HepG2 (cell line): ENCODE measurements around the gene KIF6. TPM values are rescaled to one million over a fixed set of nuclear protein-coding genes. Genes with fewer than 3 reads are reported as not detected.
A peak's percentile ranks its signal among the peaks of the same experiment; 100 is the strongest.

Source experiments
- ATAC-seq: fragments of 200-7000 bp; cut with Tn5 transposase; 3 replicates; pipeline ENCODE4 v1.9.1; 2020; ENCODE audit warnings: mild to moderate bottlenecking, moderate library complexity
- BruUV-seq: library from RNA; stranded (reverse); fragments of 400-500 nt; replicated peaks from 2 replicates; lab custom pipeline; 2021; lab: Mats Ljungman, UMichigan
- CTCF ChIA-PET: fragments of 300-600 bp; formaldehyde crosslinking; extraction: SDS; loops from one replicate; lab custom pipeline; 2021; ENCODE audit warnings: low total read pairs, inconsistent platforms, low intra/inter-chr PET ratio; lab: Yijun Ruan, JAX
- POLR2A ChIA-PET: fragments of 350-600 bp; sonication (Branson Sonifier 250); formaldehyde crosslinking; loops from one replicate; lab custom pipeline; 2020; ENCODE audit warnings: antibody characterized with exemption, inconsistent platforms; lab: Yijun Ruan, JAX
- DNase-seq: peaks from one replicate; pipeline ENCODE4 v3.0.0-alpha.2; 2015; ENCODE audit warnings: low spot score
- FAIRE-seq: peaks from 3 replicates; lab custom pipeline; 2011; peaks lifted over from hg19 to GRCh38; lab: Jason Lieb, UNC
- H2AFZ ChIP-seq: one replicate; pipeline ENCODE4 v1.6.1; 2011; ENCODE audit warnings: low read length, inconsistent platforms
- H3K27ac ChIP-seq: fragments of 300-600 bp; 3 replicates; pipeline ENCODE4 v1.8.0; 2011; ENCODE audit warnings: mixed run types, mild to moderate bottlenecking, mixed read lengths, low read length, inconsistent platforms; ENCODE audit not compliant: insufficient read depth; ENCODE audit errors: extremely low read length
- H3K27me3 ChIP-seq, 2 experiments: fragments of 200-600 bp in 1 of 2; 2 replicates in 1 of 2; 3 replicates in 1 of 2; pipeline versions ENCODE4 v1.6.0 to v1.8.0; 2011; ENCODE audit warnings: low read length in 2 of 2, mild to moderate bottlenecking in 2 of 2, moderate library complexity in 2 of 2, inconsistent platforms in 1 of 2; ENCODE audit not compliant: insufficient read depth in 2 of 2, control insufficient read depth in 1 of 2
- H3K36me3 ChIP-seq, 2 experiments: fragments of 200-600 bp in 1 of 2; replicated peaks in 1 of 2; 2 replicates in 1 of 2; 3 replicates in 1 of 2; pipeline versions ENCODE4 v1.5.1 to v1.8.0; 2011; ENCODE audit warnings: low read length in 2 of 2, inconsistent platforms in 1 of 2; ENCODE audit not compliant: insufficient read depth in 2 of 2, control insufficient read depth in 1 of 2
- H3K4me1 ChIP-seq: 2 replicates; pipeline ENCODE4 v1.5.1; 2012; ENCODE audit warnings: low read length, inconsistent platforms; ENCODE audit not compliant: insufficient read depth
- H3K4me2 ChIP-seq: 2 replicates; pipeline ENCODE4 v1.6.0; 2011; ENCODE audit warnings: low read depth, low read length, inconsistent platforms
- H3K4me3 ChIP-seq, 3 experiments: fragments of 200-600 bp in 1 of 3; sonication (generic), shearing (Covaris generic) in 1 of 3; replicated peaks in 1 of 3; 2 replicates each; pipeline ENCODE4 v1.5.1; 2011 to 2016; ENCODE audit warnings: low read length in 3 of 3, inconsistent platforms in 2 of 3, low read depth in 2 of 3, mild to moderate bottlenecking in 2 of 3, control low read depth in 1 of 3, mixed read lengths in 1 of 3; ENCODE audit not compliant: insufficient read depth in 1 of 3
- H3K79me2 ChIP-seq: one replicate; pipeline ENCODE4 v1.6.1; 2011; ENCODE audit warnings: low read length, inconsistent platforms; ENCODE audit not compliant: insufficient read depth
- H3K9ac ChIP-seq: 2 replicates; pipeline ENCODE4 v1.6.0; 2011; ENCODE audit warnings: mild to moderate bottlenecking, low read depth, low read length, inconsistent platforms; ENCODE audit not compliant: insufficient read depth
- H3K9me3 ChIP-seq: 2 replicates; pipeline ENCODE4 v1.5.1; 2012; ENCODE audit warnings: mild to moderate bottlenecking, low read length
- H4K20me1 ChIP-seq: 2 replicates; pipeline ENCODE4 v1.6.0; 2011; ENCODE audit warnings: inconsistent platforms, mild to moderate bottlenecking, low read length, moderate library complexity; ENCODE audit not compliant: insufficient read depth
- CREB1 ChIP-seq, 2 experiments: fragments of 450-650 bp in 1 of 2; IDR thresholded peaks; 2 replicates each; pipeline ENCODE4 v1.6.1; 2016 to 2017; ENCODE audit warnings: control low read depth in 1 of 2, mild to moderate bottlenecking in 1 of 2, missing compliant biosample characterization in 1 of 2, missing genetic modification characterization in 1 of 2
- GTF2F1 ChIP-seq: fragments of 150-350 bp; IDR thresholded peaks from 2 replicates; pipeline ENCODE4 v1.6.1; 2014; ENCODE audit warnings: low read length
- ZNF234 ChIP-seq: sonication (generic); formaldehyde crosslinking; conservative IDR thresholded peaks from 2 replicates; pipeline ENCODE4 v1.5.1; 2020; ENCODE audit warnings: mild to moderate bottlenecking, missing genetic modification reagents
- ZNF530 ChIP-seq: sonication (generic); formaldehyde crosslinking; IDR thresholded peaks from 2 replicates; pipeline ENCODE4 v1.5.0; 2020; ENCODE audit warnings: low read depth, mild to moderate bottlenecking, missing genetic modification reagents
- WGBS: methylation state at CpG from one replicate; pipeline ENCODE4 v1.1.6; 2017; ENCODE audit warnings: low lambda C conversion rate; 5-methylcytosine and 5-hydroxymethylcytosine counted together
- in situ Hi-C: cut with HindIII; loops from 2 replicates; pipeline ENCODE4 v1.10.0; 2017; ENCODE audit warnings: low pct_unique_long_range_greater_than_20kb; ENCODE audit not compliant: extremely low pct_ligation_motif_present
- intact Hi-C: fragments of 100-400 bp; cut with micrococcal nuclease; formaldehyde crosslinking; loops from one replicate; pipeline ENCODE4 v1.10.0; 2022; ENCODE audit not compliant: unreplicated experiment
- polyA plus RNA-seq, 8 experiments: library from polyadenylated mRNA; depleted of rRNA in 3 of 8; stranded (reverse) in 7 of 8; unstranded in 1 of 8; fragments of >200 nt; fragmentation: Illumina TruSeq in 4 of 8; extraction: Trizol in 4 of 8; gene quantifications; 2 replicates each; pipeline versions ENCODE4 v1.2.1 to v1.2.3, GENCODE V29; 2011 to 2016; ENCODE audit warnings: low read depth in 4 of 8, missing spikeins in 1 of 8, mixed read lengths in 1 of 8; ENCODE audit not compliant: insufficient read depth in 1 of 8
- total RNA-seq, 5 experiments: library from RNA; depleted of rRNA; stranded (reverse); fragments of >200 nt; fragmentation: Illumina TruSeq; extraction: Trizol; gene quantifications; 2 replicates each; pipeline ENCODE4 v1.2.3, GENCODE V29; 2016; ENCODE audit warnings: low read depth in 1 of 5
- TF ChIP-seq, protein P1 (sequence below), 2 experiments: IDR thresholded peaks; 2 replicates each; pipeline ENCODE4 v1.6.1; 2011 to 2012; ENCODE audit warnings: low read length in 2 of 2, borderline replicate concordance in 1 of 2, low read depth in 1 of 2, mild to moderate bottlenecking in 1 of 2, moderate library complexity in 1 of 2

KIF6 gene
- total and polyA plus RNA-seq, 2 of the 13 experiments (the other 11 are each of a cell fraction or from before 2014, with no cell fraction given): 0.04 to 0.27 TPM

- TF ChIP-seq, protein P1, sequence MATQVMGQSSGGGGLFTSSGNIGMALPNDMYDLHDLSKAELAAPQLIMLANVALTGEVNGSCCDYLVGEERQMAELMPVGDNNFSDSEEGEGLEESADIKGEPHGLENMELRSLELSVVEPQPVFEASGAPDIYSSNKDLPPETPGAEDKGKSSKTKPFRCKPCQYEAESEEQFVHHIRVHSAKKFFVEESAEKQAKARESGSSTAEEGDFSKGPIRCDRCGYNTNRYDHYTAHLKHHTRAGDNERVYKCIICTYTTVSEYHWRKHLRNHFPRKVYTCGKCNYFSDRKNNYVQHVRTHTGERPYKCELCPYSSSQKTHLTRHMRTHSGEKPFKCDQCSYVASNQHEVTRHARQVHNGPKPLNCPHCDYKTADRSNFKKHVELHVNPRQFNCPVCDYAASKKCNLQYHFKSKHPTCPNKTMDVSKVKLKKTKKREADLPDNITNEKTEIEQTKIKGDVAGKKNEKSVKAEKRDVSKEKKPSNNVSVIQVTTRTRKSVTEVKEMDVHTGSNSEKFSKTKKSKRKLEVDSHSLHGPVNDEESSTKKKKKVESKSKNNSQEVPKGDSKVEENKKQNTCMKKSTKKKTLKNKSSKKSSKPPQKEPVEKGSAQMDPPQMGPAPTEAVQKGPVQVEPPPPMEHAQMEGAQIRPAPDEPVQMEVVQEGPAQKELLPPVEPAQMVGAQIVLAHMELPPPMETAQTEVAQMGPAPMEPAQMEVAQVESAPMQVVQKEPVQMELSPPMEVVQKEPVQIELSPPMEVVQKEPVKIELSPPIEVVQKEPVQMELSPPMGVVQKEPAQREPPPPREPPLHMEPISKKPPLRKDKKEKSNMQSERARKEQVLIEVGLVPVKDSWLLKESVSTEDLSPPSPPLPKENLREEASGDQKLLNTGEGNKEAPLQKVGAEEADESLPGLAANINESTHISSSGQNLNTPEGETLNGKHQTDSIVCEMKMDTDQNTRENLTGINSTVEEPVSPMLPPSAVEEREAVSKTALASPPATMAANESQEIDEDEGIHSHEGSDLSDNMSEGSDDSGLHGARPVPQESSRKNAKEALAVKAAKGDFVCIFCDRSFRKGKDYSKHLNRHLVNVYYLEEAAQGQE (IDR thresholded peaks at IDR 0.05; ENCODE audit: borderline replicate concordance in 1 of 2, low read depth in 1 of 2, low read length in 2 of 2): no peak
- TF ChIP-seq GTF2F1 (no peak), ZNF234 (CRISPR knock-in tag) (no peak)
Observed at GRCh38 chr6:39350723-39351505, 374.3 kb downstream of the KIF6 start (continued).

DNA sequence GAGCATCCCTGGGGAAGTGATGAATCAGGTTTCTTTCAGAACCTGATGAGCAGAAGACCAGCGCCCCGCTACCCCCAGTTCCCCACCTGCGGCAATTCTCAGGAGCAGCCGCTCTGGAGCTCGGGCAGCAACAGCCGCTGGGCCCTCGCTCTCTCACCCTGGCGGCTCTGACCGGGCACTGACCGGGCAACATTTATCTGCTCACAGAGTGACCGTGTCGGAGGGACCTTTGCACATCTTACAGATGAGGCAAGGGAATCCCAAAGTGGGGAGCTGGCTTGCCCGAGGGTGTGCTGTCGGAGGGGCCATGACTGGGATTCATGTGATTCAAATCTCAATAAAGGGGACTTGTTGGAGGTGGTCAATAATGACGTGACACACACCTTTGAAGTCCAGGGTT, 376.5 kb downstream of the KIF6 start:
- Histone ChIP-seq H3K4me3 (no peak overlapping the region), H3K9ac (no peak overlapping the region)
- intact Hi-C loops: loop anchor here (1.0 kb wide), 1 partner anchor 544 kb away; no protein-coding TSS in a partner anchor
- TF ChIP-seq CREB1 (IDR thresholded peaks at IDR 0.05) (peak; percentile 49), CREB1 (CRISPR knock-in tag; IDR thresholded peaks at IDR 0.05) (no peak), ZNF530 (CRISPR knock-in tag) (no peak)
- TF ChIP-seq, all 625 proteins: peak for 1
- Histone ChIP-seq H3K79me2 (no peaks in the 10 kb centered on the region), H3K4me2 (no peak overlapping the region), H3K27me3 (no peaks in the 10 kb centered on the region), H3K36me3 (no peaks in the 10 kb centered on the region), H3K9me3 (no peaks in the 10 kb centered on the region), H3K4me1 (no peaks in the 10 kb centered on the region), H3K27ac (no peak overlapping the region), H2AFZ (no peak overlapping the region), H4K20me1 (no peaks in the 10 kb centered on the region)
- DNase-seq (no peak), ATAC-seq (no peak), FAIRE-seq (no peak)
- POLR2A ChIA-PET: no interaction called here
- WGBS: 16% methylated on average over 13 of the region's 15 CpGs
- CTCF ChIA-PET: interaction anchor here (1.8 kb wide), 1 partner anchor 543 kb away, joined by 19 read pairs; no protein-coding TSS in a partner anchor
- in situ Hi-C loops: no loop called here
- BruUV-seq: no TSS peak
